HFFc6 (cell line): ENCODE results near the gene CPD. TPM values are rescaled to one million over a fixed set of nuclear protein-coding genes. Genes with fewer than 3 reads are reported as not detected.

Source experiments
- DNase-seq: peaks from one replicate; pipeline ENCODE4 v3.0.0-alpha.2; 2018
- H3K27ac Mint-ChIP-seq: 2 replicates; pipeline ENCODE4 v1.8.0; 2020; ENCODE audit warnings: mild to moderate bottlenecking, mixed read lengths
- H3K27me3 Mint-ChIP-seq: 2 replicates; pipeline ENCODE4 v1.8.0; 2021; ENCODE audit warnings: mild to moderate bottlenecking, moderate library complexity, mixed read lengths; ENCODE audit not compliant: insufficient read depth
- H3K36me3 Mint-ChIP-seq: 2 replicates; pipeline ENCODE4 v1.8.0; 2021; ENCODE audit warnings: low read depth, mixed read lengths
- H3K4me1 Mint-ChIP-seq: 2 replicates; pipeline ENCODE4 v1.8.0; 2020; ENCODE audit warnings: low read depth, mixed read lengths
- H3K4me3 Mint-ChIP-seq: 2 replicates; pipeline ENCODE4 v1.8.0; 2020; ENCODE audit warnings: mild to moderate bottlenecking, moderate library complexity, mixed read lengths
- H3K9me3 Mint-ChIP-seq: 2 replicates; pipeline ENCODE4 v1.8.0; 2020; ENCODE audit warnings: mild to moderate bottlenecking, mixed read lengths
- total RNA-seq, 6 experiments: library from RNA; stranded (reverse); fragmentation: NEBNext Ultra II Directional; extraction: Animal tissue kit (Norgen Biotek cat#: 25700); gene quantifications; 2 replicates in 1 of 6; 3 replicates in 5 of 6; pipeline ENCODE4 v1.2.3, GENCODE V29; 2021
- TF ChIP-seq, protein P1 (sequence below): fragments of 200-600 bp; sonication (generic); IDR thresholded peaks from 2 replicates; pipeline ENCODE4 v1.5.0; 2021; ENCODE audit warnings: antibody characterized with exemption, mild to moderate bottlenecking

Gene CPD
- total RNA-seq, 6 experiments from 2014 or later, result 45.9 to 57.4 (median 49.7) TPM

DNA sequence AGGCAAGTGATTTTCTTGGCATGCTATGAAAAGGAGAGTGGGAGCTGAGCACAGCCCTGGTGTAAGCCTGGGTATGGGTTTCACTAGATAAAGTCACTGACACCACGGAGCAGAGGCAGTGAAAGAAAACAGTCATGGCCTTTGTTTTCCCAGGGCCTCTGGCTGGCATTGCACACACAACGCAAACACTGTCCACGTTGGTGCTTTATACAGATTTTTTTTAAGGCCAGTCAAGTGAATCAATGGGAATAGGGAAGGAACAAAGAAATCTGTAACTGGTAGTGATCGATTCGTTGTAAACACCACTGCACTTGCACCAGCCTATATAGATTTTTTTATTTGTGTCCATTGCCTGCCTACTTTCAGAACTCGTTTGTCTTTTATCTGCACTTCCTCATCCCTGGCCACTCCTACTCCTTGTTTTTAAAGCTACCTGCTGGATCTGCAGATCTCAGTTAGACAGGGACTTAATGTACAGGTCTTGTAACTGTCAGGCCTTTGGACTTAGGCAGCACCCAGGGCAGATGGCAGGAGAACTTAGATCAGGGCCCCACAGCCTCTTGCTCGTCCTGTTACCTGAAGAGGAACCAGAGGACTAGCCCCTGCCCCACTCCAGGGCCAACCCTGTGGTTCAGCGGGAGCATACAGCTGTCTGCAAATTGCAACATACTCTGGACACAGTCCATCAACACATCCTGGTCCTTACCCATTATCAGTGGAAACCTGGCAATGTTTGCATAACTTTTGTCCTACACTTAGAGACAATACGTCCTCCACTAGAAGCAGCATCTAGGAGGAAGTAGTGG is 34.2 kb upstream of the CPD start:
- TF ChIP-seq, protein P1, sequence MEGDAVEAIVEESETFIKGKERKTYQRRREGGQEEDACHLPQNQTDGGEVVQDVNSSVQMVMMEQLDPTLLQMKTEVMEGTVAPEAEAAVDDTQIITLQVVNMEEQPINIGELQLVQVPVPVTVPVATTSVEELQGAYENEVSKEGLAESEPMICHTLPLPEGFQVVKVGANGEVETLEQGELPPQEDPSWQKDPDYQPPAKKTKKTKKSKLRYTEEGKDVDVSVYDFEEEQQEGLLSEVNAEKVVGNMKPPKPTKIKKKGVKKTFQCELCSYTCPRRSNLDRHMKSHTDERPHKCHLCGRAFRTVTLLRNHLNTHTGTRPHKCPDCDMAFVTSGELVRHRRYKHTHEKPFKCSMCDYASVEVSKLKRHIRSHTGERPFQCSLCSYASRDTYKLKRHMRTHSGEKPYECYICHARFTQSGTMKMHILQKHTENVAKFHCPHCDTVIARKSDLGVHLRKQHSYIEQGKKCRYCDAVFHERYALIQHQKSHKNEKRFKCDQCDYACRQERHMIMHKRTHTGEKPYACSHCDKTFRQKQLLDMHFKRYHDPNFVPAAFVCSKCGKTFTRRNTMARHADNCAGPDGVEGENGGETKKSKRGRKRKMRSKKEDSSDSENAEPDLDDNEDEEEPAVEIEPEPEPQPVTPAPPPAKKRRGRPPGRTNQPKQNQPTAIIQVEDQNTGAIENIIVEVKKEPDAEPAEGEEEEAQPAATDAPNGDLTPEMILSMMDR, result no peak
- peaks cover 33% of the 10 kb centered on the region for H3K4me1 Mint-ChIP-seq
- H3K27me3 Mint-ChIP-seq, result peaks cover 5% of the 10 kb centered on the region; the same call in 1 of the 2 replicates
- no peak overlapping the region for H3K27ac Mint-ChIP-seq
- H3K9me3 Mint-ChIP-seq, result no peaks in the 10 kb centered on the region
- H3K36me3 Mint-ChIP-seq, result no peaks in the 10 kb centered on the region
- no peak overlapping the region for H3K4me3 Mint-ChIP-seq
- no peak for DNase-seq

DNA sequence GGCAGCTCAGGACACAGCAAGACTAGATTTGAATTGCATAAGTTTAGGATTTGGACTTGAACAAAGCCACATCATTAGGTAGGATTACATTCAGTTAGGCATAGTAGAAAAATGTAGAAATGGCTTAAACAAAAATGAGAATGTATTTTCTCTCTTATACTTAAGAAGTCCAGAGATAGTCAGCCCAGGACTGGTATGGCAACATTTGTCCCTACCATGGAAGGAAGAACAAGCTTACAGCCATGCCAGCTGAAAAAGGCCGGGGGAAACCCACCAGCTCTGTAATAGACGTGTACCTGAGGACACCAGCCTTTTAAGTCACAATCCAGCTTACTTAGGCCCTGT is 33.7 kb upstream of the CPD start:
- Mint-ChIP-seq H3K27me3 (peaks cover 2% of the 10 kb centered on the region; the same call in 1 of the 2 replicates), H3K27ac (no peak overlapping the region), H3K4me1 (peaks cover 28% of the 10 kb centered on the region), H3K9me3 (no peaks in the 10 kb centered on the region), H3K36me3 (no peaks in the 10 kb centered on the region), H3K4me3 (no peak overlapping the region)
- TF ChIP-seq, protein P1, result no peak
- DNase-seq, result no peak

DNA sequence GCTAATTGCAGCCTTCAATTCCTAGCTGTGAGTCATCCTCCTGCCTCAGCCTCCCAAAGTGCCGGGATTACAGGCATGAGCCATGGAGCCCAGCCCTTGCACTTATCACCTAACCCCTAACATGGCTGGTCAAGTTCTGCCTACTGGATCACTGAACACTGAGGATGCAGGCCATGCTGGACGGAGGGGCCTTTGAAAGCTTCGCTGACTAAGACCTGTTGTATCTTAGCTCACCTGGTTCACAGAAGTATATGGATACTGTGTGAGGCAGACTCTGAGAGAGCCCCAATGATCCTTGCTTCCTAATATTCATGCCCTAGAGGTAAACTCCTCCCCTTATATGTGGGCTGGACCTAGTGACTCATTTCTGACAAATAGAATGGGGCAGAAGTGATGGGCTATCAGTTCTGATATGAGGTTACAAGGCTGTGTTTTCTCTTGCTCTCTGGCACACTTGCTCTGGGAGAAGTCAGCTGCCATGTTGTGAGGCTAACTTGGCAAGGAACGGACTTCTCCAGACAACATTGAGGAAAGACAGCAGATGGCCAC is 33.1 kb upstream of the CPD start:
- Mint-ChIP-seq H3K36me3 (no peaks in the 10 kb centered on the region), H3K27ac (no peak overlapping the region), H3K9me3 (no peaks in the 10 kb centered on the region), H3K4me1 (peaks cover 26% of the 10 kb centered on the region), H3K27me3 (0 out of 2 replicates have a peak, but pooled peaks cover 2% of the 10 kb centered on the region), H3K4me3 (no peak overlapping the region)
- TF ChIP-seq, protein P1, result no peak
- DNase-seq, result no peak

DNA sequence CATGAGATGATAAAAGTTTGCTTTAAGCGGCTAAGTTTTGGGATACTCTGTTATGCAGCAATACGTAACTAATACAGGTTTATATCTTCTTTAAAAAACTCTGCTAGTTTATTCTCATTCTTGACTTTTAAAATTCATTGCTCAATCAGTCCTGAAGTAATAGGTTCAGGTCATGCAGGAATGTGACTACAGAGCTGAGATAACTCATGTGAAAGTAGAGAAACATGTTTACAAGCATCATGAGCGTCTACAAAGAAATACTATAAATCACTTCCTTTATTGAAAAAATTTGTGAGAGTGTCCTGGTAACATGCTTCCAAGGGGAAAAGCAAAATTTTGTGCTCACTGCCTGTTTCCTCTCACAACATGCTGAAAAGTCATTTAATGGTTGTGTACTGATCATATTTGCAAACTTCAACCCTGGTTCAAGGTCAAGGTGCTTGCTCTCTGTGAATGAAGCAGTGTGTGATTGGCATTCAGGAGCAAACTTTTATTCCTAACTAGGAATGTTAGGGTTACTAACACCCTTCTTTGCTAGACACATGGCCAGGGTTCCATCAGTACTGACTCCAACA is 32.4 kb upstream of the CPD start:
- Mint-ChIP-seq H3K4me1 (peaks cover 24% of the 10 kb centered on the region), H3K4me3 (no peak overlapping the region), H3K27ac (no peak overlapping the region), H3K36me3 (no peaks in the 10 kb centered on the region), H3K27me3 (0 out of 2 replicates have a peak, but pooled peaks cover 2% of the 10 kb centered on the region), H3K9me3 (no peaks in the 10 kb centered on the region)
- TF ChIP-seq, protein P1, result no peak
- no peak for DNase-seq

DNA sequence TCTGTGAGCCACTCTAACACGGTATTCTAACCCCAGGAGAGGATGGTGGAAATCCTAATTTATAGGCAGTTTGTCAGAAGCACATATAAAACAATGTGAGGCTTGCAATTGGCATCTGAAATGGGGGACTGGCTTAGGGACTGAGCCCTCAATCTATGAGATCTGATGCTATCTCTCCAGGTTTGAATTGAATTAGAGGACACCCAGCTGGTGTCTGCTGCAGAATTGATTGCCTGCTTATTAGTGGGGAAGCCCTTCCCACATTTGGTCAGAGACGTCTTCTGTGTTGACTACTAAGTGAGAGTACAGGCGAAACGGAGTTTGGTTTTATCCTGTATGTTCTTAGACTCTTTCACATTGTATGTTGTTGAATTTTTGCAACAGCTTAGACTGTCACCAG is 31.2 kb upstream of the CPD start:
- no peaks in the 10 kb centered on the region for H3K9me3 Mint-ChIP-seq
- peaks cover 27% of the 10 kb centered on the region for H3K4me1 Mint-ChIP-seq
- DNase-seq, result no peak
- H3K27ac Mint-ChIP-seq, result no peak overlapping the region
- TF ChIP-seq, protein P1, result no peak
- 0 out of 2 replicates have a peak, but pooled peaks cover 2% of the 10 kb centered on the region for H3K27me3 Mint-ChIP-seq
- H3K36me3 Mint-ChIP-seq, result no peaks in the 10 kb centered on the region
- H3K4me3 Mint-ChIP-seq, result no peak overlapping the region
